Mesothelial cell of epicardium (in vitro differentiated cells): ENCODE results near the gene ZNF112. TPM values are rescaled to one million over a fixed set of nuclear protein-coding genes. Genes with fewer than 3 reads are reported as not detected.

Experiments used
- DNase-seq, 2 experiments: peaks; one replicate each; pipeline ENCODE4 v3.0.0; 2021; ENCODE audit warnings: low spot score in 2 of 2; ENCODE audit not compliant: unreplicated experiment in 2 of 2
- H3K27ac Mint-ChIP-seq: 2 replicates; pipeline ENCODE4 v1.8.0; 2021; ENCODE audit warnings: mixed read lengths
- H3K27me3 Mint-ChIP-seq: 2 replicates; pipeline ENCODE4 v1.8.0; 2021; ENCODE audit warnings: low read depth, mixed read lengths
- H3K36me3 Mint-ChIP-seq: 2 replicates; pipeline ENCODE4 v1.8.0; 2021; ENCODE audit warnings: mixed read lengths
- H3K4me1 Mint-ChIP-seq: 2 replicates; pipeline ENCODE4 v1.8.0; 2021; ENCODE audit warnings: mixed read lengths
- H3K4me3 Mint-ChIP-seq: 2 replicates; pipeline ENCODE4 v1.8.0; 2021; ENCODE audit warnings: mild to moderate bottlenecking, moderate library complexity, mixed read lengths
- H3K9me3 Mint-ChIP-seq: 2 replicates; pipeline ENCODE4 v1.8.0; 2021; ENCODE audit warnings: mixed read lengths
- total RNA-seq: library from RNA; stranded (reverse); gene quantifications from 3 replicates; pipeline ENCODE4 v1.2.1, GENCODE V29; 2021
- TF ChIP-seq, protein P1 (sequence below): fragments of 200-600 bp; sonication (generic); IDR thresholded peaks from one replicate; pipeline ENCODE4 v1.5.0; 2021; ENCODE audit warnings: antibody characterized with exemption; ENCODE audit not compliant: unreplicated experiment

Gene ZNF112
- total RNA-seq, 1 donor from 2014 or later = 13.0 TPM

DNA sequence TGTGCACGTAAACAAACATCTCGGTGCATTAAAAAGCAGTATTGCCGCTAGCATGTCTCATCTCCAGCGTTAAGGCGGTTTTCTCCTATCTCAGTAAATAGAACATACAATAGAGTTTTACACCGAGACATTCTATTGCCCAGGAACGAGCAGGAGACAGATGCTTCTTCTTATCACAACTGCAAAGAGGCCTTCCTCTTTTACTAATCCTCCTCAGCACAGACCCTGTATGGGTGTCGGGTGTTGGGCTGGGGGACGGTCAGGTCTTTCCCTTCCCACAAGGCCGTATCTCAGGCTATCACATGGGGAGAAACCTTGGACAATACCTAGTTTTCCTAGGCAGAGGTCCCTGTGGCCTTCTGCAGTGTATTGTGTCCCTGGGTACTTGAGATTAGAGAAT lies 75.6 kb downstream of the ZNF112 start:
- Mint-ChIP-seq H3K4me3 (no peak overlapping the region), H3K9me3 (peaks cover 69% of the 10 kb centered on the region), H3K27ac (no peak overlapping the region), H3K4me1 (peaks cover 9% of the 10 kb centered on the region), H3K36me3 (peaks cover 54% of the 10 kb centered on the region), H3K27me3 (no peaks in the 10 kb centered on the region)
- DNase-seq = no peak
- TF ChIP-seq, protein P1, sequence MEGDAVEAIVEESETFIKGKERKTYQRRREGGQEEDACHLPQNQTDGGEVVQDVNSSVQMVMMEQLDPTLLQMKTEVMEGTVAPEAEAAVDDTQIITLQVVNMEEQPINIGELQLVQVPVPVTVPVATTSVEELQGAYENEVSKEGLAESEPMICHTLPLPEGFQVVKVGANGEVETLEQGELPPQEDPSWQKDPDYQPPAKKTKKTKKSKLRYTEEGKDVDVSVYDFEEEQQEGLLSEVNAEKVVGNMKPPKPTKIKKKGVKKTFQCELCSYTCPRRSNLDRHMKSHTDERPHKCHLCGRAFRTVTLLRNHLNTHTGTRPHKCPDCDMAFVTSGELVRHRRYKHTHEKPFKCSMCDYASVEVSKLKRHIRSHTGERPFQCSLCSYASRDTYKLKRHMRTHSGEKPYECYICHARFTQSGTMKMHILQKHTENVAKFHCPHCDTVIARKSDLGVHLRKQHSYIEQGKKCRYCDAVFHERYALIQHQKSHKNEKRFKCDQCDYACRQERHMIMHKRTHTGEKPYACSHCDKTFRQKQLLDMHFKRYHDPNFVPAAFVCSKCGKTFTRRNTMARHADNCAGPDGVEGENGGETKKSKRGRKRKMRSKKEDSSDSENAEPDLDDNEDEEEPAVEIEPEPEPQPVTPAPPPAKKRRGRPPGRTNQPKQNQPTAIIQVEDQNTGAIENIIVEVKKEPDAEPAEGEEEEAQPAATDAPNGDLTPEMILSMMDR = no peak

DNA sequence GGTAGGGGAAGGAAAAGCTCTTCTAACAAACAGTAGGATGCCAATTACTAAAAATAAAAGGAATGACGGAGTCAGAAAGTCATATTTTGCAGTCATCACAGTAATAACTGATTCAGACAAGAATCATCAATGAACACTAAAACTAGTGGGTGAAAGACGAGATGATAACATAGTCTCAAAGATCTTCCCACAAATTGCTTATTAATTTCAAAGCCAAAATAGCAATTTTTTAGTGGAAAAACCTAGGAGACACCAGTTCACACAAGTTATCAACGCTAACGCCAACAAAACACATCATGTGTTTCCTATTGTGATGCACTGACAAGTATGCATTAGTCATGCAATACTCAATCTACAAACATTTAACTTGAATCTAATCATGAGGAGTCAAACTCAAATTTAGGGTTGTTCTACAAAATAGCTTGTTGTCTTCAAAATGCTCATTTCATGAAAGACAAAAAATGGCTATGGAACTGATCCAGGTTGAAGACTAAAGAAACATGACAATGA lies 78.2 kb downstream of the ZNF112 start:
- Mint-ChIP-seq H3K4me3 (no peak overlapping the region), H3K36me3 (peaks cover 63% of the 10 kb centered on the region), H3K9me3 (peaks cover 77% of the 10 kb centered on the region), H3K4me1 (no peaks in the 10 kb centered on the region), H3K27me3 (no peaks in the 10 kb centered on the region), H3K27ac (no peak overlapping the region)
- no peak for DNase-seq
- TF ChIP-seq, protein P1 = no peak

DNA sequence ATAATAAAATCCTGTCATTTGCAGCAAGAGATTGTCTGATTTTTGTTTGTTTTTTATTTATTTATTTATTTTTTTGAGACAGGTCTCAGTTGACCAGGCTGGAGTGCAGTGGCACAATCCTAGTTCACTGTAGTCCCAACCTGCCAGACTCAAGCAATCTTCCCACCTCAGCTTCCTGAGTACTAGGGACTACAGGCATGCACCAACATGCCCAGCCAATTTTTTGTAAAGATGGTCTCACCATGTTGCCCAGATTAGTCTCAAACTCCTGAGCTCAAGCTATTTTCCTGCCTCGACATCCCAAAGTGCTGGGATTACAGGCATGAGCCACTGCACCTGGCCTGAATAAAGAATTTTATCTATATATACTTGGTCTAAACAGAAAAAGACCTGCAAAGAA lies 79.1 kb downstream of the ZNF112 start:
- H3K36me3 Mint-ChIP-seq = peaks cover 66% of the 10 kb centered on the region
- H3K4me1 Mint-ChIP-seq = no peaks in the 10 kb centered on the region
- no peaks in the 10 kb centered on the region for H3K27me3 Mint-ChIP-seq
- DNase-seq = no peak
- TF ChIP-seq, protein P1 = no peak
- H3K4me3 Mint-ChIP-seq = no peak overlapping the region
- no peak overlapping the region for H3K27ac Mint-ChIP-seq
- H3K9me3 Mint-ChIP-seq = peaks cover 75% of the 10 kb centered on the region

Other genes with a start within 250 kb of the ZNF112 start
- 7.2 to 7.9 TPM (median 7.4 TPM) in 3 replicates for gene ZNF225, start 243.3 kb downstream of the ZNF112 start, total RNA-seq
- gene ZNF234, start 215.1 kb downstream of the ZNF112 start, total RNA-seq = 18.9 to 19.5 TPM (median 19.3 TPM) in 3 replicates
- gene ZNF226, start 191.6 kb downstream of the ZNF112 start, total RNA-seq = 36.2 to 38.2 TPM (median 38.2 TPM) in 3 replicates
- gene ZNF227, start 144.1 kb downstream of the ZNF112 start, total RNA-seq = 29.9 to 31.8 TPM (median 29.9 TPM) in 3 replicates
- gene ZNF233, start 96.8 kb downstream of the ZNF112 start, total RNA-seq = 2.6 to 3.9 TPM (median 3.1 TPM) in 3 replicates
- gene ZNF235, start 51.7 kb downstream of the ZNF112 start, total RNA-seq = 12.5 to 14.0 TPM (median 13.2 TPM) in 3 replicates
- 9.8 to 11.6 TPM (median 11.2 TPM) in 3 replicates for gene ZNF285, start 44.9 kb upstream of the ZNF112 start, total RNA-seq
- 5.4 to 7.0 TPM (median 6.0 TPM) in 3 replicates for gene ZNF229, start 91.8 kb upstream of the ZNF112 start, total RNA-seq
- 13.0 to 14.3 TPM (median 13.1 TPM) in 3 replicates for gene ZNF180, start 143.8 kb upstream of the ZNF112 start, total RNA-seq
- gene CEACAM20, start 173.0 kb upstream of the ZNF112 start, total RNA-seq = not detected in 3 replicates